PC-9 (cell line): ENCODE data around the gene PGF. TPM values are rescaled to one million over a fixed set of nuclear protein-coding genes. Genes with fewer than 3 reads are reported as not detected.

Experiments used
- BruUV-seq: library from RNA; stranded (reverse); fragments of 400-500 nt; replicated peaks from 2 replicates; lab custom pipeline; 2021; lab: Mats Ljungman, UMichigan
- CTCF ChIA-PET: fragments of 300-600 bp; sonication (Branson Sonifier 250); formaldehyde crosslinking; loops from one replicate; lab custom pipeline; 2022; ENCODE audit warnings: antibody characterized with exemption; lab: Charles Lee
- POLR2A ChIA-PET: fragments of 300-600 bp; sonication (Branson Sonifier 250); formaldehyde crosslinking; loops from one replicate; lab custom pipeline; 2022; ENCODE audit warnings: antibody characterized with exemption; ENCODE audit not compliant: unreplicated experiment; lab: Charles Lee
- DNase-seq, 2 experiments: peaks; one replicate each; pipeline versions ENCODE4 v3.0.0 to v3.0.0-alpha.2; 2015 to 2022; ENCODE audit warnings: mixed read lengths in 1 of 2
- H2AFZ ChIP-seq: fragments of 200-600 bp; sonication (generic); 2 replicates; pipeline ENCODE4 v1.8.1; 2017; ENCODE audit warnings: antibody characterized with exemption
- H3F3A ChIP-seq: fragments of 200-600 bp; sonication (generic); 2 replicates; pipeline ENCODE4 v1.8.1; 2017; ENCODE audit warnings: antibody characterized with exemption, mild to moderate bottlenecking, low read depth; ENCODE audit not compliant: insufficient read depth
- H3K27ac ChIP-seq: fragments of 200-600 bp; sonication (generic); 2 replicates; pipeline ENCODE4 v1.6.1; 2016; ENCODE audit warnings: mixed run types
- H3K27me3 ChIP-seq: fragments of 200-600 bp; sonication (generic); 2 replicates; pipeline ENCODE4 v1.6.1; 2016; ENCODE audit warnings: low read depth, mixed run types; ENCODE audit not compliant: insufficient read depth
- H3K36me3 ChIP-seq: fragments of 200-600 bp; sonication (generic); 2 replicates; pipeline ENCODE4 v1.6.1; 2016; ENCODE audit warnings: low read depth, mixed run types
- H3K4me1 ChIP-seq: fragments of 200-600 bp; sonication (generic); replicated peaks from 2 replicates; pipeline ENCODE4 v1.6.1; 2016; ENCODE audit warnings: mixed run types; ENCODE audit not compliant: insufficient read depth
- H3K4me2 ChIP-seq: fragments of 200-600 bp; sonication (generic); 2 replicates; pipeline ENCODE4 v1.6.1; 2017; ENCODE audit warnings: mixed run types
- H3K4me3 ChIP-seq: fragments of 200-600 bp; sonication (generic); 2 replicates; pipeline ENCODE4 v1.6.1; 2016; ENCODE audit warnings: mixed run types
- H3K79me2 ChIP-seq: fragments of 200-600 bp; sonication (generic); 2 replicates; pipeline ENCODE4 v1.6.1; 2017; ENCODE audit warnings: low read depth, mixed run types
- H3K9me2 ChIP-seq: fragments of 200-600 bp; sonication (generic); 2 replicates; pipeline ENCODE4 v1.8.1; 2017; ENCODE audit warnings: mild to moderate bottlenecking; ENCODE audit not compliant: insufficient read depth
- H3K9me3 ChIP-seq: fragments of 200-600 bp; sonication (generic); 2 replicates; pipeline ENCODE4 v1.8.1; 2016; ENCODE audit warnings: low read depth; ENCODE audit not compliant: insufficient read depth
- H4K20me1 ChIP-seq: fragments of 200-600 bp; sonication (generic); 2 replicates; pipeline ENCODE4 v1.8.1; 2017; ENCODE audit not compliant: insufficient read depth
- EZH2 ChIP-seq: fragments of 200-600 bp; sonication (generic); IDR thresholded peaks from 2 replicates; pipeline ENCODE4 v1.8.0; 2017; ENCODE audit warnings: antibody characterized with exemption, low read depth
- intact Hi-C: fragments of 100-400 bp; cut with micrococcal nuclease; formaldehyde crosslinking; loops from one replicate; pipeline ENCODE4 v1.10.0; 2022; ENCODE audit not compliant: unreplicated experiment
- total RNA-seq: library from RNA; stranded (reverse); gene quantifications from 2 replicates; pipeline ENCODE4 v1.2.3, GENCODE V29; 2021
- TF ChIP-seq, protein P1 (sequence below): fragments of 200-600 bp; sonication (generic); conservative IDR thresholded peaks from 2 replicates; pipeline ENCODE4 v1.6.1; 2017; ENCODE audit warnings: mixed run types, antibody characterized with exemption, mild to moderate bottlenecking, moderate library complexity

PGF gene
- total RNA-seq, 1 experiment from 2014 or later = 11.7 TPM

DNA sequence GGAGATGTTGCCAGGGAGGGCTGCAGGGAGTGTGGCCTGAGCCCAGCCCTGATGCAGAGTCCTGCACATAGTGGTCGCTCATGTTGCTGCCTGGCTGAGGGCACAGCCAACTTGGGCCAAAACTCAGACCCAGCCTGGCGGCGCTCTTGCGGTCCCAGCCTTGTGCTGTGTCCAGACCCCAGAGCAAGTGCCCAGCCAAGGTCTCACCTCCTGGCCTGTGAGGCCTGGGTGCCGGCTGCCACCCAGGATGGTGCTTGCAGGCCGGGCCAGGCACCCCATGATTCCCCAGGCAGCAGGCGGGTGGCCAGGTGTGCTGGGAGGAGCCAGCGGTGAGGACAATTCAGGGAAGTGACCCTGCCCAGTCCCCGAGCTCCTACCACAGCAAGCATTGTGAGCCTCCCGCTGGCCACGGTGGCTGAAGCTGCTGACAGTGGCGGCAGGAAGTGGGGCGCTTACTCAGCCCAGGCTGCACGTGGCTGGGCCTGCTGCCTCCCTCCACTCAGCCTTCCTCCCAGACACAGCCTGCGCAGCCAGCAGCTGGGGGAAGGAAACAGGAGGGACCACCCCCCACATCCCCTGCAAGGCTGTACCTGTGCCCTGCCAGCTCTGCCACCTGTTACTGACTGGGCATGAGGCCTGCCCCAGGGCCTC lies 17.7 kb upstream of the PGF start:
- H4K20me1 ChIP-seq = no peaks in the 10 kb centered on the region
- H3K79me2 ChIP-seq = no peaks in the 10 kb centered on the region
- no peak overlapping the region for H3K4me3 ChIP-seq
- no TSS peak for BruUV-seq
- H3K36me3 ChIP-seq = no peaks in the 10 kb centered on the region
- no peaks in the 10 kb centered on the region for H3K27me3 ChIP-seq
- H3F3A ChIP-seq = no peaks in the 10 kb centered on the region
- H3K27ac ChIP-seq = no peak overlapping the region
- no peaks in the 10 kb centered on the region for H3K9me2 ChIP-seq
- POLR2A ChIA-PET = no interaction called here
- no peak overlapping the region for H3K4me2 ChIP-seq
- TF ChIP-seq, protein P1, sequence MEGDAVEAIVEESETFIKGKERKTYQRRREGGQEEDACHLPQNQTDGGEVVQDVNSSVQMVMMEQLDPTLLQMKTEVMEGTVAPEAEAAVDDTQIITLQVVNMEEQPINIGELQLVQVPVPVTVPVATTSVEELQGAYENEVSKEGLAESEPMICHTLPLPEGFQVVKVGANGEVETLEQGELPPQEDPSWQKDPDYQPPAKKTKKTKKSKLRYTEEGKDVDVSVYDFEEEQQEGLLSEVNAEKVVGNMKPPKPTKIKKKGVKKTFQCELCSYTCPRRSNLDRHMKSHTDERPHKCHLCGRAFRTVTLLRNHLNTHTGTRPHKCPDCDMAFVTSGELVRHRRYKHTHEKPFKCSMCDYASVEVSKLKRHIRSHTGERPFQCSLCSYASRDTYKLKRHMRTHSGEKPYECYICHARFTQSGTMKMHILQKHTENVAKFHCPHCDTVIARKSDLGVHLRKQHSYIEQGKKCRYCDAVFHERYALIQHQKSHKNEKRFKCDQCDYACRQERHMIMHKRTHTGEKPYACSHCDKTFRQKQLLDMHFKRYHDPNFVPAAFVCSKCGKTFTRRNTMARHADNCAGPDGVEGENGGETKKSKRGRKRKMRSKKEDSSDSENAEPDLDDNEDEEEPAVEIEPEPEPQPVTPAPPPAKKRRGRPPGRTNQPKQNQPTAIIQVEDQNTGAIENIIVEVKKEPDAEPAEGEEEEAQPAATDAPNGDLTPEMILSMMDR = no peak
- TF ChIP-seq EZH2 = no peak
- intact Hi-C loops = no loop called here
- no peaks in the 10 kb centered on the region for H3K9me3 ChIP-seq
- no peak overlapping the region for H2AFZ ChIP-seq
- CTCF ChIA-PET = no interaction called here
- peaks cover 8% of the 10 kb centered on the region; the same call in 1 of the 2 replicates for H3K4me1 ChIP-seq
- DNase-seq = peak in 1 of 2 experiments; percentile 83

DNA sequence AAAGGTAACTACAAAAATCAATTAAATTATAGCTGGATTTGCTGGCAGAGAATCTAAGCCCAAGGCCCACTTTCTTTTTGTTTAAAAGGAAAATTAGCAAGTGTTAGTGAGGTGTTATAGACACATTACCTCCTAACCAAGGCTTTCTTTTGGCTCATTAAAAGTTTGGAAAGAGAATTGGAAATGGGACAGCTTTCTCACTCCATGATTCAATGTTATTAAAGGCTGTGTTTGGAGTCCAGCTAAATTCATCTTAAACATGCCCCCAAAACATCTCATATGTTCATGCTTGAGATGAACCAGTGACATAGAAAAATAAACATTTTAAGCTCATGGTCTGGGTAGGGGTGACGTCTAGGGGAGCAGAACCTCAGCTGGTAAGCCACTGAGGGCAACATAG lies 13.4 kb upstream of the PGF start:
- CTCF ChIA-PET = no interaction called here
- no TSS peak for BruUV-seq
- Histone ChIP-seq H3K27me3 (no peaks in the 10 kb centered on the region), H3K79me2 (no peaks in the 10 kb centered on the region), H2AFZ (no peak overlapping the region), H3K9me2 (no peaks in the 10 kb centered on the region), H3K36me3 (no peaks in the 10 kb centered on the region), H4K20me1 (no peaks in the 10 kb centered on the region), H3K9me3 (no peaks in the 10 kb centered on the region), H3K4me3 (no peak overlapping the region), H3K4me1 (peaks cover 23% of the 10 kb centered on the region), H3K27ac (no peak overlapping the region), H3K4me2 (no peak overlapping the region), H3F3A (no peaks in the 10 kb centered on the region; the same call in 1 of the 2 replicates)
- no peak for DNase-seq
- no peak for TF ChIP-seq EZH2
- TF ChIP-seq, protein P1 = no peak
- intact Hi-C loops = no loop called here
- POLR2A ChIA-PET = no interaction called here

DNA sequence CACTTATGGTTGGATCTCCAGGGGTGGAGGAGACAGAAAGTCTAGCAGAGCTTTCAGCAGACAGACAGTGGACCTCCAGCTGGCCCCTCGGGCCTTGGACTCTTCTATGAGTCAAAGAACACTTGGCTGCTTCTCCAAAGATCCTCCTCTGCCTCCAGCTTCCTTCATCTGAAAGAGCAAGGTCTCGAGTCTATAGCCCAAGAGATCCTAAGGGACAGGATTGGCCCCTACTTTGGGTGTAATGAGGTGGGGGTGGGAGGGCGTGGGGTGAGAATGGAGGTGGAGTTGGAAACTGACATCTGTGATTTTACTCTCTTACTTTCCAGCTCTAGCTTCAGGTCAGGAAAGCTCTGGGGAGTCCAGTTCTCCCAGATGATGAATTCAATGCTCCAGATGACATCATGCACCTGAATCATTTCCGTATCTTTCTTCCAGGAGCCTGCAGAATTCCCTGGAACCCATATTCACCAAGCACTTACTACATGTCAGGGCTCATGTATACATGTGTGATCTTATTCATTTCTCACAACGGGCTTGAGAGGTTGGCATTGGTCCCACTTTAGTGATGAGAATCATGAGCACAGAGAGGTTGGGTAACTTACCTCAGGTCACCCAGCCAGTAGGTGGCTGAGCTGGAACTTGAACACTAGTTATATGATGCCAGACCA lies 10.2 kb upstream of the PGF start:
- CTCF ChIA-PET = interaction anchor here (1.2 kb wide), 1 partner anchor 16 kb away, joined by 3 read pairs; no protein-coding TSS in a partner anchor
- TF ChIP-seq, protein P1 = no peak
- no peak for TF ChIP-seq EZH2
- no peak for DNase-seq
- Histone ChIP-seq H3K79me2 (no peaks in the 10 kb centered on the region), H3K4me1 (peaks cover 26% of the 10 kb centered on the region), H2AFZ (peak overlapping the region; percentile 3; the same call in 1 of the 2 replicates), H3K4me3 (no peak overlapping the region), H3K27me3 (no peaks in the 10 kb centered on the region), H3K9me3 (no peaks in the 10 kb centered on the region), H3K4me2 (peak overlapping the region; percentile 15), H3K9me2 (no peaks in the 10 kb centered on the region), H4K20me1 (no peaks in the 10 kb centered on the region), H3K27ac (peak overlapping the region; percentile 50), H3F3A (no peaks in the 10 kb centered on the region; the same call in 1 of the 2 replicates), H3K36me3 (no peaks in the 10 kb centered on the region)
- BruUV-seq = no TSS peak
- POLR2A ChIA-PET = interaction anchor here (0.6 kb wide), 1 partner anchor 70 kb away, joined by 4 read pairs; no protein-coding TSS in a partner anchor
- intact Hi-C loops = no loop called here
